CD4-positive, alpha-beta T cell treated with Interleukin-4 for 4 hours (primary cell): ENCODE data around the gene DCN.

Source experiments
- DNase-seq: peaks from one replicate; pipeline ENCODE4 v3.0.0-alpha.2; 2020

The DCN gene

GRCh38 chr12:91185421-91185820 lies 2.8 kb upstream of the DCN start:
- no peak for DNase-seq

DNA sequence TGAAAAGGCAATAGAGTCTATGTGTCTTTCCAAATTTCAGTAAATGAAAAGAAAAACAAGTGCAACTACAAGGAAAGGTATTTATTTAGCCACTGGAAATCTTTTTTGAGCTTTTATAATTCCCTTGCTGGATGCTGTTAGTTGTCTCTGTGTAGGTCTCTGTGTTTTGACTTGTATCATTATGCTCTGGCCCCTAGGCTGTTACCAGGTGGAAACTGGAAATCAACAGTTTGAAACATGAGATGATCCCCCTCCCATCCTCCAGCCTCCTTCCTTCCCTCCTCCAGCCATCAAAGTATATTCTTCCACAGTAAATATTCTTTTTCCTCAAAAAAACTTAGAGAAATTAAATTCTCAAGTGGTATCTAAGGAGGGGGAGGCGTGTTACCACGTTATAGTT lies 934 bp upstream of the DCN start:
- no peak for DNase-seq

GRCh38 chr12:91180582-91181395 lies 1.8 kb downstream of the DCN start:
- DNase-seq: no peak

- DNase-seq: no peak
Measured at GRCh38 chr12:91179966-91180561, 2.6 kb downstream of the DCN start.

GRCh38 chr12:91179315-91179714 lies 3.3 kb downstream of the DCN start:
- no peak for DNase-seq

- no peak for DNase-seq
Measured at GRCh38 chr12:91178781-91179180, 3.8 kb downstream of the DCN start.

GRCh38 chr12:91178139-91178561 lies 4.5 kb downstream of the DCN start:
- no peak for DNase-seq

DNA sequence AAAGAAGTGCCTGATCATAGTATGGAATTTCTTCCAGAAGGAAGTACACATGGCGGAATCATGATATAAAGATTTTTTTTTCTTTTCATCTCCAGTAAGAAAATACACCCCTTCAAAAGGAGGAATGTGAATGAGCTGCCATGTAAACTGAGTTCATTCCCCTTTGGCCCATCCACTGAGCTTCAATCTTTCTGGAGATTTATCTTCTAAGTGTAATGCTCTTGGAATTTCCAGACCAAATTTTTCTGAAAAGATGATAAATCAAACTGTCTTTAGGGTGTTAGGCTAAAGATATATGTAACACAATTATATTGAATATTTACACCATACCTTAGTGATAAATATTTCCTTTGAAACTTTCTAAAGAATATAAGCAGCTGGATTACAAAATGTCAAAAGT lies 5.2 kb downstream of the DCN start:
- DNase-seq: no peak

DNA sequence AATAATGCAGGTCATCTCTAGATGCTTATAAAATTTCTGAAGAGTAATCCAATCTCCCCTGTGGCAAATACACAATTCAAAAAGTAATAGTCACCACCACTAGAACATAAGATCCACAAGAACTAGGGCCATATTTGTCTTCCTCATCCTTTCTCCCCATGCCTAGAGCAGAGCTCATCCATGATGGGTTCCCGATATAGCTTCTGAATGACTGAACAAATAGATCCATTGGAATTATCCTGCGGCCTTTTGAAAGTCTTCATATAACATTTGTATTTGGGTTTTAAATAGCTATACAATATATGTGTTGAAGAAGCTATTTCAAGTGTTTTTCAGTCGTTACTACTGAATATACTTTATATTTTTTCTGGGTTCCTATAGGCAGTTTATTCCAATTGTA lies 5.7 kb downstream of the DCN start:
- DNase-seq: no peak

DNA sequence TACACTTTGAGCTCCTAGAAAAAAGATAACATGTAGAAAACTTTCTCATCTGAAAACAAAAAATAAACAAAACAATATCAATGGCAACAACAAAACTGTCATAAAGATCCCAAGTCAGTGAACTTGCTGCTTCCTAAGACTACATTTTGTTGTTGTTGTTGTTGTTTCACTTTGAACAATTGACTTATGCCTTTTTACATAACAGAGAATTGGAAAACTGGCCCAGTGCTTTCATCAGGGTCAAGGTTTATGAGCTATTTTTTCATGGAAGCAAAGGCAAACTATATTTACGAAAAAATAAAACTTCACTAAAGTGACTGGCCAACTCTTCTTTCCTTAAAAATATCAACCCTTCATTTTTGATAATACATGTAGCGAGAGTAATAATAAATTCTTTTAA lies 6.3 kb downstream of the DCN start:
- no peak for DNase-seq

DNA sequence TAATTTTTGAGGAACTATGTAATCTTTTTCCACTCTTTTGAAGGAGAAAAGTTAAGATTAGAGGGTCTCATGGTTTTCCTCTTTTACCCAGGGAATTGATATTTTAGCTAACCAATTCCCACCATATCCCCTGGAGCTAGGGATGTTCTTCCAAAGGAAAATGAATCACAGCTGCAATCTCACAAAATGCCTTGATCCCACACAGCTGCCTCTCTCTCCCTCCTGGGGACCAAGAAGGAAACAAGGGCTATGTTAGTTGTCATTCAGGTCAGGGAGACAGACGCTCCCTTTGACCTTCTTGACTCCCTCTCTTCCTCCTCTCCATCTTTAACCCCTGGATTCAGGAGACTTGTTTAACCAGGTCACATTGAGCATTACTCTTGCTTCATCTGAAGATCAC lies 9.5 kb downstream of the DCN start:
- DNase-seq: no peak

DNA sequence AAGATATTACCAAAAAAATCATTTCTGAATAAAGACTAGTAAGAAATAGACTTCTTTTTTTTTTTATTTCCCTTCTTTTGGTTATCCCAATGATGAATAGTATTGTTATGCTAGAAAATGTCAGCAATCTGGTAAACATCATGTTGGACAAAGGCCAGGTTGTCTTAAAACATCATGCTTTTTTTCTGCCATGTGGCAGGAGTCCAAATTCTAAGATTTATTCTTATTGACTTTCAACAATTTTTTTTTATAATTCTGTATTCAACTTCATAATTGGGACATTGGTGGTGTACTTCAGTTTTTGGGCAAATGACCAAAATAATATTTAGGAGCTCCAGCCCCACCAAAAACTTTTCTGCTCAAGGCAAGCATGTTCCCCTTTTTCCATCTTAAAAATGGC lies 10.5 kb downstream of the DCN start:
- no peak for DNase-seq

DNA sequence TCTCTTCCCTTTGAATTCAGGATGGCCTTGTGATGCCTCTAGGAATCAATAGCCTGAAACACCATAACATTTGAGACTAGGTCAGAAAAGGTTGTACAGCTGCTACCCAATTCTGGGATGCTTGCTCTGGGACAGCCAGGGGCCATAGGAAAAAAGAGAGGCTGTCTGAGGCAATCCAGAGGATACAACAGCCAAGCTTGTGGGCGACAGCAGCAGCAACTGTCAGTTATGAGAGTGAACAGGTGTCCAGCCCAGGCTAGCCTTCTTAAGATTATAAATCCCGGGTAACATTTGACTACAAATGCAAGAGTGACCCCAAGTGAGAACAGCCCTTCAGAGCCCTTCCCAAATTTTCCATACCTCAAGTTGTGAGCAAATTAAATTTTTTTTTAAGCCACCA lies 11.1 kb downstream of the DCN start:
- DNase-seq: no peak

DNA sequence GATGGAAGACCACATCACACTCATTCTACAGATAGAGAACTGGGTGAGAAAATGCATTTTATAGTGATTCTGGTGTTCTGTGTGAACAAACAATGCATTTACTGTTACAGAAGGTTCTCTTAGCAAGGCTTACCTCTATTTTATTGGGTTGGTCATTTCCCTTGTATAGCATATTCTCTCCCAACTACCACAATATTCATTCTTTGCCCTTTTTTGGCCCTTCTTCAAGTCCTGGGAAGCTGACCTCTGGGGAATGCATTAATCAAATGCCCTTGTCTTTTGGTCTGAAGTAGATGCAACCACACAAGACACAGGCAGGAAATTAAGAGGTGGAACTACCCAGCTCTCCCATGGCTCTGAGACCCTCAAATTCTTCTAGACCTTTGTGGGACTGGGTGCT lies 19.5 kb downstream of the DCN start:
- no peak for DNase-seq

GRCh38 chr12:91161009-91161408 lies 21.6 kb downstream of the DCN start:
- DNase-seq: no peak

GRCh38 chr12:91155990-91156389 lies 26.6 kb downstream of the DCN start:
- DNase-seq: no peak

GRCh38 chr12:91154131-91154530 lies 28.5 kb downstream of the DCN start:
- no peak for DNase-seq

GRCh38 chr12:91144053-91144452 lies 38.6 kb downstream of the DCN start:
- no peak for DNase-seq

DNA sequence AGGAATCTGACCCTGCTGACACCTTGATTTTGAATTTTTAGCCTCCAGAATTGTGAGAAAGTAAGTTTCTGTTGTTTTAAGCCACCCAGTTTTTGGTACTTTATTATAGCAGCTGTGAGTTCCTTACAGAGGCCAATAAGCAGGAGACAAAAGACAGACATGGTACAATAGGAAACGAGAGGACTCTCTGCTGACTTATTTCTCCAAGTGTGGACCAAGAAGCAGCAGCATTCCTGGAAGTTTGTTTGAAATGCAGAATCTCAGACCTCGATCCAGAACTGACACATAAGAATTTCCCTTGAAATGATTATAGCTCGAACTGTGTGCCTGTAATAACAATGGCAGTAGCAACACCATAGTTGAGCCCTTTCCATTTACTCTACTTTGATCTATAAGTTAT lies 39.4 kb downstream of the DCN start:
- no peak for DNase-seq

DNA sequence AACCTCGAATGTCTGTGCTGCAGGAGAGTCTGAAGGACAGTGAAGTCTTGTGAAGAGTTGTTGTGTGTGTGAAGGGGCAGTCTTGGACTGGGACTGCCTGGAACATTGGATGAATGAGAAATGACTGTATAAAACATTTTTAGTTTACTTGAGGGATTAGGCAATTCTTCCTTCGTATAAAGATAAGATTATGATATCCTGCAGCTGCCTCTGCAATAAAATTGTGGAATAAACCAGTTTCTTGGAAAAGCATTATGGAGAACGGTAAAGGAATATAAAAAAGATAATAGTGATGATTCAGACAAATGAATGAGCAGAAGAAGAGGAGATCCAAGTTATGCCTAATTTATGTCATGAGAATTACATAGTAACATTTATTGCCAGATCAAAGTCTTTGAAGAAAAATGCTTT lies 40.4 kb downstream of the DCN start:
- no peak for DNase-seq

GRCh38 chr12:91140026-91140931 lies 42.3 kb downstream of the DCN start:
- no peak for DNase-seq

DNA sequence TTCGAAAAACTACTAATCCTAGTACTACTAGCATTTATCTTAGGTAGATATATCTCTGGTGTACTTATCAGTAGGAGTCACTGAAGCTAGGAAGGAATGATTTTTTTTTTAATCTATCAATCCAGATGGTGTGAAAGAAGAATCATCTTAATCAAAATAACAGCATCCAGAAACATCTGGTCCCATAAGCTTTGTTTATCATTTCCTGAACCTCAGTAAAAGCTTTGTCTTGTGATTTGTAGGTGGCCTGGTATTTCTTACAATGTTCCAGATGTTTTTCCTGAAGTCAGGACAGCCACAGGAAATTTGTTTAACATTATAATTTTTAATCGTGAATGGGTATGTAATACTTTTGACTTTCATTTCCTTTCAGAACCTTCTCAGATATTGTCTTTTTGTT lies 43.3 kb downstream of the DCN start:
- no peak for DNase-seq

GRCh38 chr12:91138337-91138920 lies 44.2 kb downstream of the DCN start:
- no peak for DNase-seq
